HG03196 (cell line): ENCODE data around the gene SPIN2B.
"Not testable (repeated sequence)": the region's sequence is repeated elsewhere in the genome, so short reads cannot be mapped to it uniquely, and the experiment has no call there.

ENCODE experiments used
- ATAC-seq: cut with Tn5 transposase; IDR thresholded peaks from one replicate; pipeline ENCODE4 v1.9.1; 2021; ENCODE audit not compliant: unreplicated experiment

The SPIN2B gene

GRCh38 chrX:57121162-57121755, at the start of gene SPIN2B:
Gene SPIN2B, minus strand, starts transcription at chrX:57121548.
- peak; percentile 100 for ATAC-seq

- no peak for ATAC-seq
Measured at GRCh38 chrX:57156397-57157049, 35.2 kb upstream of the SPIN2B start.

GRCh38 chrX:57155171-57155570, 33.8 kb upstream of the SPIN2B start:
- no peak for ATAC-seq

GRCh38 chrX:57152222-57152621, 30.9 kb upstream of the SPIN2B start:
- ATAC-seq: not testable (repeated sequence)

- ATAC-seq: no peak
Measured at GRCh38 chrX:57138674-57139073, 17.3 kb upstream of the SPIN2B start.

- no peak for ATAC-seq
Measured at GRCh38 chrX:57137501-57137900, 16.2 kb upstream of the SPIN2B start.

- not testable (repeated sequence) for ATAC-seq
Measured at GRCh38 chrX:57137073-57137472, 15.7 kb upstream of the SPIN2B start, which contains the start of gene SPIN2A. Gene SPIN2A, minus strand, starts transcription at chrX:57137397. Its CDS starts 800 bp downstream, at chrX:57136597.

- ATAC-seq: not testable (repeated sequence)
Measured at GRCh38 chrX:57136589-57136988, 15.2 kb upstream of the SPIN2B start.

GRCh38 chrX:57135287-57135686, 13.9 kb upstream of the SPIN2B start:
- no peak for ATAC-seq

GRCh38 chrX:57134702-57135101, 13.4 kb upstream of the SPIN2B start:
- ATAC-seq: no peak

- ATAC-seq: no peak
Measured at GRCh38 chrX:57133706-57134105, 12.4 kb upstream of the SPIN2B start.

- not testable (repeated sequence) for ATAC-seq
Measured at GRCh38 chrX:57133284-57133683, 11.9 kb upstream of the SPIN2B start.

GRCh38 chrX:57132046-57132445, 10.7 kb upstream of the SPIN2B start:
- ATAC-seq: no peak

- no peak for ATAC-seq
Measured at GRCh38 chrX:57121816-57122215, 468 bp upstream of the SPIN2B start.

GRCh38 chrX:57120619-57121161, 658 bp downstream of the SPIN2B start:
- ATAC-seq: not testable (repeated sequence)

GRCh38 chrX:57119416-57119815, 1.9 kb downstream of the SPIN2B start:
- ATAC-seq: no peak

- not testable (repeated sequence) for ATAC-seq
Measured at GRCh38 chrX:57117566-57117965, 3.8 kb downstream of the SPIN2B start.

GRCh38 chrX:57104921-57105398, 16.4 kb downstream of the SPIN2B start:
- no peak for ATAC-seq

- ATAC-seq: no peak
Measured at GRCh38 chrX:57104406-57104805, 16.9 kb downstream of the SPIN2B start.

GRCh38 chrX:57103489-57103888, 17.9 kb downstream of the SPIN2B start:
- no peak for ATAC-seq

GRCh38 chrX:57102918-57103317, 18.4 kb downstream of the SPIN2B start:
- ATAC-seq: not testable (repeated sequence)

GRCh38 chrX:57083143-57083542, 38.2 kb downstream of the SPIN2B start:
- ATAC-seq: no peak
